NCI-H446 treated with DMSO at 0.1 percent for 48 hours (cell line): ENCODE data around the gene MAF.

Experiments used
- DNase-seq: peaks from one replicate; lab custom pipeline; 2025; lab: John Stamatoyannopoulos, UW

The MAF gene

DNA sequence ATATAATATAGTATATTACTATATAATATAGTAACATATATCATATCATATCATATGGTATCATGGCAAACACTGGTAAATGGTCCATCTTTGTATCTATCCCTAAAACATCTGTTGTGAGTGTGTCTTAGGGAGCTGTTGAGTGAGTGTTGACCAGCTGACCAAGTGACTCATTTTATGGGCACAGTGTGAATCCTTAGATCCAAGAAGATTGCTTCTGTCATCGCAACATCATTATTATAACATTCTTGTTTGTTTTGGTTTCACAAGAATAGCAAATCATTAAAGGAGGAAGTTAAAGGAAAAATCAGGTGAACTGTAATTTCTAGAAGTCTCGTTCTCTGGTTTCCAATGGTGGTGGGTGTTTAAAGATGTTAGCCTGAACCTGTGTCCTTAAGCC lies 11.7 kb upstream of the MAF start:
- DNase-seq: no peak

DNA sequence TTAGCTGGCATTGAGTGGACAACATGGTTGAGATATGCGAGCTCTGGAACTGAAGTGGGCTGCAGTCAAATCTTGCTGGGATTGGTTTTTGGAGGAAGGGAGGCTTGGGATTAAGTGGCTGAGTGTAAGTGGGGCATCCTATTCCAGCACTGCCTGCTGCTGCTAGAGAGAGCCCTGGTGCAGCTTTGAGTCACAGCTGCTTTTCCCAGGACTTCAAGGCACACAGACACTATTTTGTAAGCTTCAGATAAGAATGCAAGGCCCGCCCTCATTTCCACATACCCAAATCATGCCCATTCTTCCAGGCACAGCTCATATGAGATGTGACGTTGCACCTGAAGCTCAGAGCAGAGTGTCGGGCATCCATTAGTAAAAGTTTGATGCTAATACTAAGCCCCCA lies 10.2 kb upstream of the MAF start:
- DNase-seq: no peak

DNA sequence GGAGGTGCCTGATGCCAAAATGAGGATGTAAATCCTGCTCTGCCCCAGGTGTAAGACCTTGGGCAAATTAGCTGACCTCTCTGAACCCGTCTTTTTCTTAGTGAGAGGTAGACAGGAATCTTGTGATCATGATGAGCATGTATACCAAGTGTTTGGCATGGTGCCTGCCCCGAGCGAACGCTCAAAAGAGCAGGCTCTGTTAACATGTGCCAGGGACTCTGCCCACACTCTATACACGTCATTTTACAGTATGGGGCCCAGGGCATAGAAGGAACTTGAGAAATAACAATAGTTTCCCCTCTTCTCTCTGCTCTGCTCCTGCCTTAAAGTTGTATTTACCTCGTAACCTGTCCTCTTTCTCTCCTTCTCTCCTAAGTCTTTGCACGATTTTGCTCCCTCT lies 9.3 kb upstream of the MAF start:
- DNase-seq: no peak

DNA sequence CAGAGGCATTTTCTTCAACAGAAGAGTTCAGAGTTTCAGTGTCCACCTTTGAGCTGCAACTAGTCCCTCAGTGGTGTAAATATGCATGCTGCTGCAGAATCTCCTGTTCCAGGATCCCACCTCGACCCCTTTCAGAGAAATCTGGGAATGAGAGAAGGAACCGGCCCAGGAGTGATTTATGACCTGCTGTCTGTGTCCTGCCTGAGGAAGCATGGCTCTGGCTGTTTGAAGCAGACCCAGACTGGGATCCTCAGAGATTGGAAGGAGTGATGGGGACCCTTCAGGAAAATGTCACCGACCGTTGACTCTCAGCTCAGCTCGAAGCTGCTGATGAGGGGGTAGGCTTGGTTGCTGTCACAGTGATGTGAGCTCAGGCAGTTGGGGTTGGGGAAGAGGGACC lies 8.4 kb upstream of the MAF start:
- DNase-seq: no peak

DNA sequence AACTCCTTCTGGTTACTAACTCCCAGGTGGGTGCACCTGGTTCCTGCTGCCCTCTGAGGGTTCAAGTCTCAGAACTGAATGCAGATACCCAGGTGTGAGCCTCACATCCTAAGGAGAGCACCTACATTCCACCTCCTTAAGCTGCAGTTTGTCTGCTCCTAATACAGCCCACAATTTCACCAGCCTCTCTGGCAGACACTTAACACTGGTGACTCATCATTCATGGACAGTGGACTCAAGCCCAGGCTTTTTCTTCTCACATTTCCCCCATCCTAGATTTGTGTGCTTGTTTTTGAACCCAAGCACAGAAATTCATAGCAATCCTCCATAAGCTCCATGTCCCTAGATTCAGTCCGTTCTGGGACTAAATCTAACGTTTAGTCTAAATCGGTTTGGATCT lies 7.0 kb upstream of the MAF start:
- DNase-seq: no peak

DNA sequence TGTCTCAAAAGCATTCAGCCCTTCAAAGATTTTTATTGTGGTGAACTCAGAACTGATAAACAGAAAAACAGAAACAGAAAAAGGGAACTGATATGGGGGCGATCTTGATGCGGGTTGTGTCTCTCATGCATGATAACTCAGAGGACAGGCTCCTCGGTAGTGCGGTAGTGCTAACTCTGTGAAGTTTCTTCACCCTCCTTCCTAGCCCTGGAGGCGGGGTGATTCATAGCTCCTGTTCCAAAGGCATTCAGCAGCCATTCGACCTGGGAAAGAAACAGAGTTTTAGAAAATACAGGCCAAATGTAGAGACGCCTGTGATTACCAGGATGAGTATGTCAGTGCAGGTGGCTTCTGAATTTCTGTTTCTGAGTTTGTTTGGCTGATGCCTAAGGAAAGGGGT lies 5.5 kb upstream of the MAF start:
- DNase-seq: no peak

DNA sequence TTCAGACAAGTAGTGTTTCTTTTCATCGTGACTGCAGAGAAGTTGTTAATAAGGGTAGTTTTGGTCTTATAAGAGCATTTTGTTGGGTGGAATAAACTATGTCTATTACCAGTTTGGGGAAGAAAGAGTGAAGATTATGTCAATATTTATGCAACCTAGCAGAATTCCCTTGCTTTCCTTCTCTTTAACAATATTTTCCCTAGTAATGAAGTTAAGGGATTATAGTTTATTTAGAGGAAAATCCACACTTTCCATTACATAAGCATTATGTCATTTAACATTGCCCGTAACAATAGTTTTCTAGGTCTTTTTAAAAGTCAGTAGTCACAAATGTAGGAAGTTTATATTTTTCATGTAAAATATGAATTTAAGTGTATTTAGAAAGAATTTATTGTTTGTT lies 2.5 kb upstream of the MAF start:
- no peak for DNase-seq

DNA sequence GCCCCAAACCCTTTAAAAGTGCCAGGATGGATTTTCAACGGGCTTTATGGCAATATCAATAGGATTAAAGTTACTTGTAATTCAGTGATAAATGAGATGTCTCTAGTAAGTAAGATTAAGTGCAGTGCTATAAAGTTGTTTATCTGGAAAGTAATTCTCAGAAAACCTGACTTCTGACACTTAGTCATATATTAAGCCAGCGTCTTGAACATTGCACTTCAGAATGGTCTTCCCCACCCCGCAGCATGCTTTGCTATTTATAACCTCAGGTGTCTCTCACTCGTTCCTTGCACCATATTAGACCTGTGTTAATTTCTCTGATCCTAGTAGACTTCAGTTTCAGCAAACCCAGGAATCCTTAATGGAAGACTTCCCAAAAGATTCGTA lies 2.1 kb upstream of the MAF start:
- no peak for DNase-seq

DNA sequence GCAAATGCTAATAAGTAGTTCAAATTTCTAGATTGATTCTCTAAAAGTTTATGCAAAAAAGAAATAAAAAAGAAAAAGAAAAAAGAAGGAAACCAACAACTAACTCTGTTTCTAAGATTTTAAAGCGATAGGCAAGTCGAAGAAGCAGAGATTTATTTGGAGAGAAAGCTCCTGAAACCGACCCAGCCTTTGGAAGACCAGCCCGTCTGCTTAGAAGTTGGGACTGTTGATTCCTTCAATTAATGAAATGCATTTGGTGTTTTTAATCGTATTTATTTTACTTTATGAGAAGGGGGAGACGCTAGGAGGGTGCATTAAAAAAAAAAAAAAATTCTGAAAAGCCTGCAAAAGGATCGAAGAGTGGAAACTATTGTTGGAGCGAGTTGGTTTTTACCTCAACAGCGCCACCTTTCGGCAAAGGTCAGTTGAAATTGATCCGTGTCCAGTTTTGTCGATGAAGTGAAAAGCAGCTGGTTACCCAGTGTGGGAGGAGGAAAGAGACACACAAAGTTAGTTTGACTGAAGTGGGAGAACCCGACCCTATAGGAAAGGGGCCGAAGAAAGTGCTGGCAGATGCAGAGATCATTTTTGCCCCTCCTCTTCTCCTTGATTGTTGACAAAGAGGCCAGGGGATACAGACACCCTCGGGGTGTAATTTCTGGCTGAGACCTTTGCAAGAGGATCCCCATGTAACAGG lies 1.5 kb upstream of the MAF start:
- no peak for DNase-seq

DNA sequence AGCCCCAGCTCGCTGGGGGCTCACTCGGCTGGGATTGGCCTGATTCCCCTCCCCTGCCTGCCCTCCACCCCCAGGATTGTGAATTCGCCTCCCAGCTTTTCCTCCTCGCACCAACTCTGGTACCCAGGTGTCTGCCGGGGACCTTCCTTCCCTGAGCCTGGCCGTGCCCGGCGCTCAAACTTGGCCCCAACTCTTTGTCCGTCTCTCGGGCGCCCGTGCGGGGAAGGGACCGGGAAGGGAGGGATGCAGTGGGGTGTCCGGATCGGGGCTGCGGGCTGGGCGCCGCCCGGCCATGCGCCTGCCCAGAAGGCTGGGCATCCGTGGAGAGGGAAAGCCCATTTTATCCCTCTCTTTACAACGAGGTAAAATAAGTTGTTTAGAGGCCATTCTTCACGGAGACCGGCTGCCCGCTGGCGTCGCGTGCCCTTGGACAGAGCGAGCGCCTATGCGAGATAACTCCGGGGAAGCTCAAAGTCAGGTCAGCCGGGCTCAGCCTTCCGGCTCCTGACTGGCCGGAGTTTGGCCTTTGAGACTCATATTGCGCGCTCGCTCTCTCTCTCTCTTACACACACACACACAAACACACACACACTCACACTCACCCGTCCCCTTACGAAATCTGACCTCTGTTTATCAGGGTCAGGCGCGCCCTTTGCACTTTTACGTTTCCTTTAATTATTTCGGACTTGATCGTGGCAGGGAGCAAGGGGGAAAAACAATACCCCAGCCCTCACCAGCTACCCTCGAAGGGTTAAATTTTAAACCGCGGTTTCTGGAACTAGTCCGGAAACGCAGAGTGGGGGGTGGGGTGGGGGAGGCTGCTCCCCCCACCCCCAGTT lies 774 bp upstream of the MAF start:
- no peak for DNase-seq

DNA sequence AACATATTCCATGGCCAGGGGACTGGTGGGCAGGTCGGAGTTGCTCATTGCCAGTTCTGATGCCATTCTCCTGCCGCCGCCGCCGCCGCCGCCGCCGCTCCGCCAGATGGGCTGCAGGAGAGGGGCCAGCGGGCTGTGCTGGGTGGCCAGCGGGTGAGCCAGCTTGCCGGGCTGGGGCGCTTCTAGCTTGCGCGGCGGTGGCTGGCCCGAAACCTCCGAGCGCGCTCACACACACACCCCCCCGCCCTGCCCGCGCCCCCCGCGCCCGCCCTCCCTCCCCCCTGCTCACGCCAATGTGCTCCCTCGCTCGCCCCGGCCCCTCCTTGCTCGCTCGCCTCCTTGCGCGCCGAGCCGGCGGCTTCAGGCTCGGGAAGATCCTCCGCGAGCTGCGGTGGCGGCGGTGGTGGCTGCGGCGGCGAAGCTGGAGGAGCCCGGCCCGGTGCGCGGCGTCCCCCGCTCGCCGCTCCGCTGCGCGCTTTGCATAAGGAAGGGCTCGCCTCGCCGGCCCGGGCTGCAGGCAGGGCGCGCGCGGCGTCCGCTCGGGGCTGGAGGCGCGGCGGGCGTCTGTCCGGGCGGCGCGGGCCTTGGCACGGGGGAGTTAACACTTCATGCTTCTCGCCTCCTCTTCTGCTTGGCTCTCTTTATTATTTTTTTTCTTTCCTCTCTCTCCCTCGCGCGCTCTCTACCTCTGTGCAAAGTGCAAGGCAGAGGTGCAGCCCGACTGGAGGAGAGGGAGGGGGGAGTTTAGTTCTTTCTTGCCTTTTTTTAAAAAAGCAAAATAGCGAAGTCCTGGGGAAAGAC lies 500 bp downstream of the MAF start:
- no peak for DNase-seq

DNA sequence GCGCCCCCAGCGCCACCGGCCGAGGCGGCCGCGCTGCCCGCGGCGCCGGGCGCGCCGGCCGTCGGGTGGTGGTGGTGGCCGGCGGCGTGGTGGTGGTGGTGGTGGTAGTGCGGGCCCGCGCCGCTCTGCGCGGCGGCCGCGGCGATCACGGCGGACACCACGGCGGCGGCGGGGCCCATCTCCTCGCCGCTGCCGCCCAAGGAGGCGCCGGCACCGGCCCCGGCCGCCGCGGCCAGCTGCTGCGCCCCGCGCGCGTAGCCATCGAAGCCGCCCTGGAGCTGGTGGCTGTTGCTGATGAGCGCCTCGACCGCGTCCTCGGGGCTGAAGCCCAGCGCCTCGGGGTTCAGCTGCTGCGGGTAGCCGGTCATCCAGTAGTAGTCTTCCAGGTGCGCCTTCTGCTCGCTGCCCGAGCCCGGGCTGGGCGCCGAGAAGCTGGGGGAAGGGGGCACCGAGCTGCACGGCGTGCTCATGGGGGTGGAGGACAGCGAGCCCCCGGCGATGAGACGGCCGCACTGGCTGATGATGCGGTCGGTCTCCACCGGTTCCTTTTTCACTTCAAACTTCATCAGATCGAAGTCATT lies 1.2 kb downstream of the MAF start:
- no peak for DNase-seq

DNA sequence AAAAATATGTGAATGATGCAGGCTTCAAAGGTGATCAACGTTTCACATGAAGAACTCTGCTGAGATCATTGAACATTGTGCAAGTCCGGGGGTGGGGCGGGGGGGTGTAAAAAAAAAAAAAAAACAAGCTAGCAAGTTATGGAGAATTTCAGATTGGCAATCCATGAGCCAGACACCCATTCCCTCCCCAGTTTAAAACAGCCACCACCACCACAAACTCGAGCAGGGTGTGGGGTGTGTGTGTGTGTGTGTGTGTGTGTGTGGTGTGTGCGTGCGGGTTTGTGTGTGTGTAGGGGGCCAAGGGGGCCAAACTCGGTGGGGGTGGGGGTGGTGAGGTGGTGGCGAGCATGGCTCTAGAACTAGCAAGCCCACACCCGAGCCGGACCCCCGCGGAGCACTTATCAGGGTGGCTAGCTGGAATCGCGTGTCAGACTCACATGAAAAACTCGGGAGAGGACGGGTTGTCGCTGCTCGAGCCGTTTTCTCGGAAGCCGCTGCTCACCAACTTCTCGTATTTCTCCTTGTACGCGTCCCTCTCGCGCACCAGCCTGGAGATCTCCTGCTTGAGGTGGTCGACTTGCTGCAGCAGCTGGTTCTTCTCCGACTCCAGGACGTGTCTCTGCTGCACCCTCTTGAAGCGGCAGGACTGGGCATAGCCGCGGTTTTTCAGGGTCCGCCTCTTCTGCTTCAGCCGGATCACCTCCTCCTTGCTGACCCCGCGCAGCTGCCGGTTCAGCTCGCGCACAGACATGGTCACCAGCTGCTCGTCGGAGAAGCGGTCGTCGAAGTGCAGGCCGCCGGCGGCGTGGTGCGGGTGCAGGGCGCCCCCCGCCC lies 2.0 kb downstream of the MAF start:
- DNase-seq: no peak

DNA sequence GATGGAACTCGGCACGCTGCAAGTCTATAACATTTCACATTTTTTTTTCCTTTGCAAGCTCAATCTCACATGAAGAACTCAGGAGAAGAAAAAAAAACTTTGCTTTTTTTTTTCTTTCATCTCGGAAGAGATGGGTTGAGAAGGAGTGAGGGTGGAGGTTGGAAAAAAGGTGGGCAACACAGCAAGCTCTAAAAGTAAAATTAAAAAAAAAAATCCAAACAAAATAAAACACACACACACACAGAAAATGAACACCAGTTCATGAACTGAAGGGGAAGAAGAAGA lies 2.5 kb downstream of the MAF start:
- no peak for DNase-seq

DNA sequence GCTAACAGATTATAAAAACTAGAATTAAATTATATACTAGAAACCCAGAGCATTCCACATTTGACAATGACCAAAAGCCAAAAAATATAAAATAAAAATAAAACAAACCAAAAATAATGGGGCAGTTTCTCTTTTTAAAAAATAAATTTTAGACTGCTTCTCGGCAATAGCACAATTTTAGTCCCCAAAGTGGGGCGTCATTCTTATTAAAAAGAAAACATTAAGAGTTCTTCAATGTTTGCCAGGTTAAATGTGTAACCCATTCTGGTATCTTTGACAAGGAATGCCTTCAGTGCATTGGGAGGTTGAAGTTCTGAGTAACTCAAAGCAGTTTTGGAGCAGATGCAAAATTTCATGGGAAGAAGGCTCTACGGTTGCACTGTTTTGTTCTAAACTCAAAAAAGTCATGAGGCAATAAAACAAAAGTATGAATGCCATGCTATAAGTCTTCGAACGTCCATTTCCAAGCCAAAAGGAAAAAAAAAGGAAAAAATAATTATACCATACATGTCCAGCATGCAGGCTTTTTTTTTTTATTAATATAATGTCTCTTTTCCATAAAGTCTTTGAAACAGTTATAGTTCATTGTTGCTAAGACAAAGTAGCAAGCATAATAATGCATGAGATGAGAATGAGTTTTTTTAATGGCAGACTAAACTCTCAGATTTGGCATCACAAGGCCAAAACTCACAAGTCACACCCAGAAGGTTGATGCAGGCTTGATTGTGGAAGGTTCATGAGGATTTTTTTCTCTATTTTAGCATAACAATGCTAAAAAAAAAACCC lies 3.1 kb downstream of the MAF start:
- no peak for DNase-seq

DNA sequence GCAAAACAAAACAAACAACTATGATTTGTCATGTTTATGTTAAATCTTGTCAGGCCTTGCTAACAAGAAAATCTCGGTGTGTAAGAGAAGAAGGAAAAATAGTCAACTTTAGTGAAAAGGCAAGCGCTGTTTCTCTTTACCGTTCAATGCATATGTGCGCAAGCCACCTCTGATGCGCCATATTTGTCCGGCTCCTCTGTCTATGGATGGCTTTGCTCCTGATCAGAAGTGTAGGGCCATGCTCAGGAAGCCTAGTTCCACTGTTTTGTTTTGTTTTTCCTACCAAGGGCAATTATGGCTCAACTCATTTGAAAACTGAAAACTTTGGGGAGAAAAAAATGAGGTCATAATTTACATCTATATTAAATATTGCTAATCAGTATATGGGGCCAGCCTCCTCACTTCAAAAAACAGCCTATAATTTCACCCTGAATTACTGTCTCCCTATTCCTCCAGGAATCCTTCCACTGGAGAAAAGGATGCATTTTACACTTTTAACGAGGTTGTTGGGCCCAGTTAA lies 4.5 kb downstream of the MAF start:
- DNase-seq: no peak

DNA sequence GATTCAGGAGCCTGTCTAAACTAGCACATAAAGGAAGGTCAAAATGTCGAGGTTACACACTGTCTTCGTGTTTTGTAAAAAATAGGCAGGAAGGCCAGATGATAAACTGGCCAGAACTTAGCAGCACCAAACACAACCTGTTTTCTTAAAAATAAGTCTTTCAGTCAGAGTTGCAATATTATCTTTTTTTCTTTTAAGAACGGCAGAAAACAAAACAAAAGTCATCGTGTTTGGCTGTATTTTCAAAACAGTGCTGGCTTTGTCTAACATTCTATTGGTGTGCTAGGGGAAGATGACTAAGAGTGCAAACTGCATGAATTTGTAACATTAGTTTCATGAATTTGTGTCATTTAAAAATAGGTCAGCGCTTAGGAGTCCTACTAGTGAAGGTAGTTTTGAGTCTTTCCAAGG lies 5.3 kb downstream of the MAF start:
- no peak for DNase-seq

DNA sequence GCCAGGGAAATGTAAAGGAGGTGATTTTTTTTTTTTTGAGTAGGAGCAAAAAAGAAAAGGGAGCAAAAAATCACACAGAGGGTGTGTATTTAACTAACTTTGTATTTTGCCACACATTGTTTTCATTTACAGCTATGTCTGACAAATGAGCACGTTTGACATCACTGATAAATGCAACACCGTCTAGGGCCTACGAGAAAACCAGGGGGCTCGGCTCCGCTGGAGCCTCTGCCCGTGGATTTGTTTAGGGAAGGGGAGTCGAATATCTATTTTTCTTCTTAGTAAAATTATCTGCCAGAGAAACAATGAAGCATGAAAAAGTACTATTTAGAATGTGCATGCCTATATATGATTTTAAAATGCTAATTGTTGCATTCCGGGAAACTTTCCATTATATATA lies 6.8 kb downstream of the MAF start:
- DNase-seq: no peak

DNA sequence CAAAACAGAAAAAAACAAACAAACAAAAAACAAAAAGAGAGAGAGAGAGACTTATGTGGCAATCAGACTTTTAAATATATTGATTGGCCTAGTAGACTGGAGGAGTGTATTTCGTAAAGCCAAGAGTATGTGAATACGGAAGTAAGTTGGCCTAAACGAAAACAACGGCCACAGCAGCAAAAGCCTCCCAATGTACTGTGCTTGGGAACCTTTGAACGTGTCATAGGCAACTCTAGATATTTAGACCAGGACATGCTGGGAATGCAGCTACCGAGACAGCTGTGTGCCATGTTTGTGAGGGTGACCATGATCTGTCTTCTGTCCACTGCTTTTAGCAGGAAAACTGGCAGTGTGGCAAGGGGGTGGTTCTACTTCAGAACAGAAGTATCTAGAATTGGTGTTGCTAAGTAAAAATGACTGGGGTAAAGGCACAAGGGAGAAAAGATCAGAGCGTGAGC lies 7.4 kb downstream of the MAF start:
- DNase-seq: no peak

DNA sequence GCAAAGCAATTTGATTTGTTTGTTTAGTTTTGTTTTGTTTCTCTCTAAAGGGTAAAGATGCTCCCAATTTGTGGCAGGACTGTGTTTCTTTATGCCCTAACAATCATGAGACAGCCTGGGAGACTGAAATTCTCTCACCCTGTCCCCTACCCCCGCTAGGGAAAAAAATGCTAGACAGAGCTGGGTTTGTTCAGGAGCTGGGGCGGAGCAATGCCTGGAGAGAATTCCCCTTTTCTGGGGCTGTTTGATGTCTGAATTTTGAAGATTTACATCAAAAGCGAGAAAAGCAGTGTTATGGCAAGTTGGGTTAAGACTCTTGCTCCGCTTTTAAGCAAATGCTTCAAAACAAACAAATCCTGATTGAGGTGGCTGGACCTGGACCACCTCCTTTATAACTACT lies 8.4 kb downstream of the MAF start:
- no peak for DNase-seq

DNA sequence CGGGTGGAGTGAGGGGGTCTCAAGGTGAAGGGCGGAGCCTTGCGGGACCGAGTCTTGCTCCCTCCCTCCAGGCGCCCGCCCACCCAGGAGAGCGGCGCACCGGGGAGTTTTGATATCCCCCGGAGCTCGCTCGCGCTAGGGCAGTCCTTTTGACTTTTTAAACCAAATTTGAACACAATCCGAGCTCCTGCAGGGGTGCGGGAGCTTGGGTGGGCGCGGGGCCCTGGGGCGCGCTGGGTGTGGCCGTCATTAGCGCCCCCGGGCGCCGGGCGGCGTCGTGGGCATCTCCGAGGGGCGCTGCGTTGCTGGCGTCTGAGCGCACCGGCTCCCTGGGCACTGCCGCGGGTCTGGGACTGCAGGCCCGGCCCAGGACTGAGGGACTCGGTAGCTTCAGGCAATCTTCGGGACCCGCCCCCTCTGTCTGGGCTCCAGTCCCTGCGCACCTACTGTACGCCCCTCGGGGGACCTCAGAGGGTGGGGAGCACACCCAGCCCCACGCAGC lies 10.9 kb downstream of the MAF start:
- DNase-seq: no peak
